Kidney (tissue), 22 donors: Measurements from ENCODE around the gene SLC20A1. TPM values are rescaled to one million over a fixed set of nuclear protein-coding genes. Genes with fewer than 3 reads are reported as not detected.
A peak's percentile ranks its signal among the peaks of the same experiment; 100 is the strongest.

ENCODE experiments used
- DNase-seq, 5 donors: peaks; one replicate each; pipeline ENCODE4 v3.0.0-alpha.2; 2013 to 2020
- FAIRE-seq: peaks from 2 replicates; lab custom pipeline; 2012; peaks lifted over from hg19 to GRCh38; lab: Jason Lieb, UNC
- H3K27ac ChIP-seq, 2 donors: one replicate each; pipeline ENCODE4 v1.7.0; 2013; ENCODE audit warnings: low read depth in 2 of 2, low read length in 2 of 2, inconsistent platforms in 1 of 2
- H3K27me3 ChIP-seq: one replicate; pipeline ENCODE4 v1.7.1; 2013; ENCODE audit warnings: low read length, inconsistent platforms; ENCODE audit not compliant: control insufficient read depth, insufficient read depth
- H3K36me3 ChIP-seq, 3 donors: one replicate each; pipeline versions ENCODE4 v1.7.0 to v1.7.1; 2013; ENCODE audit warnings: low read length in 3 of 3, control low read depth in 1 of 3, inconsistent platforms in 1 of 3; ENCODE audit not compliant: insufficient read depth in 3 of 3, control insufficient read depth in 2 of 3
- H3K4me1 ChIP-seq, 3 donors: one replicate each; pipeline versions ENCODE4 v1.7.0 to v1.7.1; 2013; ENCODE audit warnings: low read length in 3 of 3, inconsistent platforms in 1 of 3, low read depth in 1 of 3; ENCODE audit not compliant: control insufficient read depth in 2 of 3, insufficient read depth in 2 of 3
- H3K4me3 ChIP-seq, 3 donors: one replicate each; pipeline versions ENCODE4 v1.7.0 to v1.8.1; 2013; ENCODE audit warnings: low read length in 3 of 3, control low read depth in 1 of 3, inconsistent platforms in 1 of 3
- H3K9ac ChIP-seq, 3 donors: one replicate each; pipeline versions ENCODE4 v1.7.0 to v1.7.1; 2013; ENCODE audit warnings: low read length in 3 of 3, control low read depth in 1 of 3, inconsistent platforms in 1 of 3
- H3K9me3 ChIP-seq, 3 donors: one replicate each; pipeline versions ENCODE4 v1.7.0 to v1.7.1; 2013; ENCODE audit warnings: low read length in 3 of 3, control low read depth in 1 of 3, inconsistent platforms in 1 of 3; ENCODE audit not compliant: control insufficient read depth in 2 of 3, insufficient read depth in 1 of 3
- intact Hi-C: fragments of 100-400 bp; cut with DNase I; formaldehyde crosslinking; loops from one replicate; pipeline ENCODE4 v1.11.1; 2022
- long read RNA-seq, 10 donors: library from polyadenylated mRNA in 1 of 10; unstranded in 1 of 10; transcript quantifications; one replicate each; pipeline ENCODE4 v2.0.0 and lab custom pipeline, GENCODE V29; 2021 to 2026
- polyA plus RNA-seq: library from polyadenylated mRNA; stranded (reverse); fragments of 350-450 nt; fragmentation: Illumina TruSeq; extraction: RNeasy Lipid Tissue Mini Kit (QIAGEN cat#74804); gene quantifications from one replicate; pipeline ENCODE4 v1.2.3, GENCODE V29; 2014; ENCODE audit warnings: low read depth, low replicate concordance; ENCODE audit not compliant: insufficient read depth
- total RNA-seq: library from RNA; stranded (reverse); fragmentation: NEBNext Ultra II Directional; extraction: Animal tissue kit (Norgen Biotek cat#: 25700); gene quantifications from one replicate; pipeline ENCODE4 v1.2.1, GENCODE V29; 2021
- TF ChIP-seq, protein P1 (sequence below): IDR thresholded peaks from 3 replicates; pipeline ENCODE4 v1.5.1; 2012; ENCODE audit warnings: mild to moderate bottlenecking, moderate library complexity, borderline replicate concordance; ENCODE audit not compliant: insufficient read depth; ENCODE audit errors: extremely low read depth
- donor health status: control.
- donor health status: control.
- donor health status: control.
- donor health status: control.
- donor health status: control.
- donor health status: DM: yes; HTN: yes; CAD: no.
- donor health status: Normal renal cell carcinoma (clear cell type).

SLC20A1 gene, protein sequence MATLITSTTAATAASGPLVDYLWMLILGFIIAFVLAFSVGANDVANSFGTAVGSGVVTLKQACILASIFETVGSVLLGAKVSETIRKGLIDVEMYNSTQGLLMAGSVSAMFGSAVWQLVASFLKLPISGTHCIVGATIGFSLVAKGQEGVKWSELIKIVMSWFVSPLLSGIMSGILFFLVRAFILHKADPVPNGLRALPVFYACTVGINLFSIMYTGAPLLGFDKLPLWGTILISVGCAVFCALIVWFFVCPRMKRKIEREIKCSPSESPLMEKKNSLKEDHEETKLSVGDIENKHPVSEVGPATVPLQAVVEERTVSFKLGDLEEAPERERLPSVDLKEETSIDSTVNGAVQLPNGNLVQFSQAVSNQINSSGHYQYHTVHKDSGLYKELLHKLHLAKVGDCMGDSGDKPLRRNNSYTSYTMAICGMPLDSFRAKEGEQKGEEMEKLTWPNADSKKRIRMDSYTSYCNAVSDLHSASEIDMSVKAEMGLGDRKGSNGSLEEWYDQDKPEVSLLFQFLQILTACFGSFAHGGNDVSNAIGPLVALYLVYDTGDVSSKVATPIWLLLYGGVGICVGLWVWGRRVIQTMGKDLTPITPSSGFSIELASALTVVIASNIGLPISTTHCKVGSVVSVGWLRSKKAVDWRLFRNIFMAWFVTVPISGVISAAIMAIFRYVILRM
- 46.2 TPM for total RNA-seq
- polyA plus RNA-seq, result 10.4 TPM
- long read RNA-seq, donor 1, transcript SLC20A1-201 (11 exons, 3,381 nt), result major isoform, 5 of 44 reads
- long read RNA-seq, donor 1, partial matches to known transcripts, result 39 of 44 reads
- long read RNA-seq, donor 1, other reads (novel, unspliced or antisense), result 0 of 44 reads
- long read RNA-seq, donor 2, partial matches to known transcripts, result 7 of 9 reads
- long read RNA-seq, donor 2, other reads (novel, unspliced or antisense), result 0 of 9 reads
- long read RNA-seq, donor 3, partial matches to known transcripts, result 47 of 47 reads
- long read RNA-seq, donor 3, other reads (novel, unspliced or antisense), result 0 of 47 reads
- long read RNA-seq, donor 4, partial matches to known transcripts, result 13 of 17 reads
- long read RNA-seq, donor 4, other reads (novel, unspliced or antisense), result 0 of 17 reads
- long read RNA-seq, donor 5, result 0 reads
- long read RNA-seq, donor 6, result 0 reads
- long read RNA-seq, donor 7, transcript SLC20A1-201 (11 exons, 3,381 nt), result major isoform, 17 of 25 reads
- long read RNA-seq, donor 7, partial matches to known transcripts, result 1 of 25 reads
- long read RNA-seq, donor 7, other reads (novel, unspliced or antisense), result 7 of 25 reads
- long read RNA-seq, donor 8, partial matches to known transcripts, result 0 of 1 reads
- long read RNA-seq, donor 8, other reads (novel, unspliced or antisense), result 0 of 1 reads
- long read RNA-seq, donor 9, partial matches to known transcripts, result 12 of 13 reads
- long read RNA-seq, donor 9, other reads (novel, unspliced or antisense), result 0 of 13 reads
- long read RNA-seq, donor 10, partial matches to known transcripts, result 6 of 9 reads
- long read RNA-seq, donor 10, other reads (novel, unspliced or antisense), result 0 of 9 reads

DNA sequence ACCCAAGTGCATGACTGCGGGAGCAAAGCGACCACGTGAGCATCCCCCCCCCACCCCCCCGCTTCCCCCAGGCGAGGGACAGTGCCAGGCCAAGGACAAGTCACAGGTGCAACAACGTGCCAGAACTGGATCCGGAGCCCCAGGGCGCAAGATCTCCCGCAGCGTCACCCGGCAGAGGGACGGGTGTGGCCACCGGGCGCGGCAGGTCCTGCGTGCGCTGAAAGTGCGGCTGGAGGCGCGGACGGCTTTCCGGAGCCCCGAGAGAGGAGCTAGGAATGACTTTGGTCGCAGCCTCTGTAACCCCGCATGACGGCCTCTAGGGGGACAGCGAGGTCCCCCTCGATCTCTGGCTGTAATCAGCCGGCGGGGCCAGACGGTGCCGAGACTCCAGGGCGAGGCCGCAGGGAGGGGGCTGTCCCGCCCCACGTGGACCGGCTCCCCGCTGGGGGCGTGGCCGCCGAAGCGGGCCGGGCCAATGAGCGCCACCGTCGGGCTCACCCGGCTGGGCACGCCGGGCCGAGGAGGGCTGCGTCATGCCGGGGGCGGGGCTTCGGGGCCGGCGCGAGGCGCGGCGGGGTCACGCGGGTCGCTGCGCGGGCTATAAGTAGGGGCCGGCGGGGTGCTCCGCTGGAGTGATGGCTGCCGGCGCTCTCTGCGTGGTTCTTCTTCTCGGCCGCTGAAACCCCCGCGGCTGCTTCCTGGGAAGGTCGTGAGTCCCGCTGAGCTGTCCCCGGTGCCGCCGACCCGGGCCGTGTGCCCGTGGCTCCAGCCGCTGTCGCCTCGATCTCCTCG, at the start of gene SLC20A1:
SLC20A1 (plus strand) TSS at position 630 of the 792 bp plus-strand sequence. CDS start 890 bp downstream, outside the sequence.
- no peaks in the 10 kb centered on the region for H3K27me3 ChIP-seq
- intact Hi-C loops, result no loop called here
- H3K9me3 ChIP-seq, result no peaks in the 10 kb centered on the region
- DNase-seq (peak; percentile 95 to 99 (median 96)), FAIRE-seq (no peak)
- H3K4me1 ChIP-seq, result peaks cover 8 to 12% (median 8%) of the 10 kb centered on the region in 3 donors
- H3K9ac ChIP-seq, result peak within 1 kb of the TSS; percentile 55 to 85 (median 61)
- TF ChIP-seq, protein P1, sequence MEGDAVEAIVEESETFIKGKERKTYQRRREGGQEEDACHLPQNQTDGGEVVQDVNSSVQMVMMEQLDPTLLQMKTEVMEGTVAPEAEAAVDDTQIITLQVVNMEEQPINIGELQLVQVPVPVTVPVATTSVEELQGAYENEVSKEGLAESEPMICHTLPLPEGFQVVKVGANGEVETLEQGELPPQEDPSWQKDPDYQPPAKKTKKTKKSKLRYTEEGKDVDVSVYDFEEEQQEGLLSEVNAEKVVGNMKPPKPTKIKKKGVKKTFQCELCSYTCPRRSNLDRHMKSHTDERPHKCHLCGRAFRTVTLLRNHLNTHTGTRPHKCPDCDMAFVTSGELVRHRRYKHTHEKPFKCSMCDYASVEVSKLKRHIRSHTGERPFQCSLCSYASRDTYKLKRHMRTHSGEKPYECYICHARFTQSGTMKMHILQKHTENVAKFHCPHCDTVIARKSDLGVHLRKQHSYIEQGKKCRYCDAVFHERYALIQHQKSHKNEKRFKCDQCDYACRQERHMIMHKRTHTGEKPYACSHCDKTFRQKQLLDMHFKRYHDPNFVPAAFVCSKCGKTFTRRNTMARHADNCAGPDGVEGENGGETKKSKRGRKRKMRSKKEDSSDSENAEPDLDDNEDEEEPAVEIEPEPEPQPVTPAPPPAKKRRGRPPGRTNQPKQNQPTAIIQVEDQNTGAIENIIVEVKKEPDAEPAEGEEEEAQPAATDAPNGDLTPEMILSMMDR, result no peak
- peak within 1 kb of the TSS; percentile 70 to 85 (median 72) for H3K4me3 ChIP-seq
- H3K36me3 ChIP-seq, result peaks cover 0 to 6% (median 3%) of the 10 kb centered on the region in 3 donors
- peak within 1 kb of the TSS; percentile 91 to 96 for H3K27ac ChIP-seq

DNA sequence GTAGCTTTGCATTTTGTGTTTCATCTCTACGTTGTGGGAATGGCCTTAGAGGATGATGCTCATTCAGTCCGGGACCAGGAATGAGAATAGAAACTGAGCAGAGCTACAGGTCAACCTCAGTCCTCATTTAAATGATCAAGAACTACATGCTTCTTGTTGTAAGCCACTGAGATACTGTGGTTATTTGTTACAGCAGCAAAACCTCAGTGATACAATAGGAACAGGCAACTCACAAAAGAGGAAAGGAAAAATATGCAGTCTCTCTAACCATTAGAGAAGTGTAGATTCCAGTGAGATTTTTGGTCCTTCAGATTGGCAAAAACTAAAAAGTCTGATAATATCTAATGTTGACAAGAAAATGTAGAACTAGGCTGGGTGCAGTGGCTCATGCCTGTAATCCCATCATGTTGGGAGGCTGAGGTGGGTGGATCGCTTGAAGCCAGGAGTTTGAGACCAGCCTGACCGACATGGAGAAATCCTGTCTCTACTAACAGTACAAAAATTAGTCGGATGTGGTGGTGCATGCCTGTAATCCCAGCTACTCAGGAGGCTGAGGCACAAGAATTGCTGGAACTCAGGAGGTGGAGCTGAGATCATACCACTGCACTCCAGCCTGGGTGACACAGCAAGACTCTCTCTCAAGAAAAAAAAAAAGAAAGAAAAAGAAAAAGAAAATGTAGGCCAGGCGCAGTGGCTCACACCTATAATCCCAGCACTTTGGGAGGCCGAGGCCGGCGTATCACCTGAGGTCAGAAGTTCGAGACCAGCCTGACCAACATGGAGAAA, 48.0 kb upstream of the SLC20A1 start:
- Histone ChIP-seq H3K4me3 (no peak overlapping the region), H3K9ac (no peak overlapping the region), H3K27me3 (no peaks in the 10 kb centered on the region), H3K4me1 (peaks cover 0 to 3% (median 0%) of the 10 kb centered on the region in 3 donors), H3K9me3 (no peaks in the 10 kb centered on the region), H3K27ac (no peak overlapping the region), H3K36me3 (no peaks in the 10 kb centered on the region)
- FAIRE-seq, result no peak
- no peak for DNase-seq
- TF ChIP-seq, protein P1, result no peak
- intact Hi-C loops, result no loop called here
